K562 (cell line): Measurements from ENCODE around the gene MLXIPL. TPM values are rescaled to one million over a fixed set of nuclear protein-coding genes. Genes with fewer than 3 reads are reported as not detected.

ENCODE experiments used
- BDP1 ChIP-seq: IDR thresholded peaks from 3 replicates; pipeline ENCODE4 v1.6.1; 2011; ENCODE audit not compliant: insufficient read length, insufficient read depth
- CAMTA2 ChIP-seq: fragments of 250-450 bp; sonication (Bioruptor Pico); conservative IDR thresholded peaks from 2 replicates; pipeline ENCODE4 v1.5.1; 2022
- CREB1 ChIP-seq, 2 experiments: sonication (generic) in 1 of 2; formaldehyde crosslinking in 1 of 2; IDR thresholded peaks; 2 replicates each; pipeline versions ENCODE4 v1.6.1 to v1.8.0; 2012 to 2022; ENCODE audit warnings: inconsistent platforms in 1 of 2, mild to moderate bottlenecking in 1 of 2, missing genetic modification reagents in 1 of 2, moderate library complexity in 1 of 2
- ELF1 ChIP-seq: fragments of 200-800 bp; sonication (Bioruptor generic); IDR thresholded peaks from 2 replicates; pipeline ENCODE4 v1.6.1; 2016; ENCODE audit warnings: missing genetic modification characterization, missing compliant biosample characterization
- KAT8 ChIP-seq: fragments of 450-650 bp; IDR thresholded peaks from 2 replicates; pipeline ENCODE4 v1.6.1; 2016; ENCODE audit warnings: low read depth, mild to moderate bottlenecking
- MITF ChIP-seq: IDR thresholded peaks from 2 replicates; pipeline ENCODE4 v1.6.1; 2014; ENCODE audit warnings: antibody characterized with exemption
- POLR3G ChIP-seq: IDR thresholded peaks from 2 replicates; pipeline ENCODE4 v1.6.1; 2011; ENCODE audit not compliant: insufficient read length, insufficient replicate concordance; ENCODE audit errors: extremely low read depth
- STAG1 ChIP-seq: sonication (generic); formaldehyde crosslinking; IDR thresholded peaks from 2 replicates; pipeline ENCODE4 v1.5.0; 2020; ENCODE audit warnings: missing genetic modification reagents, borderline replicate concordance
- TBP ChIP-seq: optimal IDR thresholded peaks from 2 replicates; pipeline ENCODE3; 2011; ENCODE audit warnings: low read depth, low read length, improper control_type of control experiment
- ZBTB8A ChIP-seq: fragments of 450-650 bp; IDR thresholded peaks from 2 replicates; pipeline ENCODE4 v1.6.1; 2018; ENCODE audit warnings: mild to moderate bottlenecking, moderate library complexity; ENCODE audit not compliant: partially characterized antibody
- ZNF175 ChIP-seq: fragments of 200-800 bp; sonication (Bioruptor generic); IDR thresholded peaks from 2 replicates; pipeline ENCODE4 v1.6.1; 2016; ENCODE audit warnings: low read depth, mild to moderate bottlenecking, missing genetic modification characterization, missing compliant biosample characterization
- ZNF197 ChIP-seq: fragments of 200-800 bp; sonication (Bioruptor generic); IDR thresholded peaks from 2 replicates; pipeline ENCODE4 v1.6.1; 2016; ENCODE audit warnings: low read depth, missing genetic modification characterization, missing compliant biosample characterization
- ZNF274 ChIP-seq: IDR thresholded peaks from 2 replicates; pipeline ENCODE4 v1.6.1; 2011; ENCODE audit warnings: low read depth, mild to moderate bottlenecking, low read length, moderate library complexity, borderline replicate concordance
- ZNF699 ChIP-seq: fragments of 250-450 bp; sonication (Bioruptor Pico); IDR thresholded peaks from 2 replicates; pipeline ENCODE4 v1.8.0; 2021; ENCODE audit warnings: mild to moderate bottlenecking, moderate library complexity; ENCODE audit not compliant: insufficient replicate concordance
- ZZZ3 ChIP-seq: fragments of 450-650 bp; IDR thresholded peaks from 2 replicates; pipeline ENCODE4 v1.6.1; 2016; ENCODE audit warnings: antibody characterized with exemption, mild to moderate bottlenecking, moderate library complexity
- polyA plus RNA-seq, 8 experiments: library from polyadenylated mRNA; depleted of rRNA in 4 of 8; stranded (reverse) in 5 of 8; unstranded in 3 of 8; fragments of >200 nt; fragmentation: Nextera tagmentation in 2 of 8; fragmentation: Illumina TruSeq in 1 of 8; extraction: Ambion mirVana in 2 of 8; extraction: Trizol in 1 of 8; gene quantifications; 2 replicates each; pipeline versions ENCODE4 v1.2.1 to v1.2.3, GENCODE V29; 2011 to 2014; ENCODE audit warnings: inconsistent platforms in 1 of 8, missing spikeins in 1 of 8
- total RNA-seq, 7 experiments: library from RNA; depleted of rRNA in 6 of 7; stranded (reverse); fragments of >200 nt in 6 of 7; fragmentation: Illumina TruSeq in 2 of 7; extraction: Trizol in 2 of 7; gene quantifications; 2 replicates each; pipeline versions ENCODE4 v1.2.1 to v1.2.3, GENCODE V29; 2011 to 2021; ENCODE audit warnings: low replicate concordance in 1 of 7

The MLXIPL gene
- total and polyA plus RNA-seq, 9 of the 15 experiments (the other 6 are each of a cell fraction or from before 2014, with no cell fraction given): 0.11 to 18.4 (median 1.4) TPM

GRCh38 chr7:73557397-73558257 is 66.7 kb downstream of the MLXIPL start, which contains the start of gene BCL7B (continued):
- TF ChIP-seq TBP (no peak), CAMTA2 (CRISPR knock-in tag) (no peak; the same call in 1 of the 2 replicates), ZNF175 (CRISPR knock-in tag) (peak; percentile 82; the same call in 1 of the 2 replicates), ZNF197 (CRISPR knock-in tag) (peak; percentile 76; the same call in 1 of the 2 replicates), STAG1 (CRISPR knock-in tag) (no peak; the same call in 1 of the 2 replicates), POLR3G (no peak), ZNF274 (no peak), CREB1 (IDR thresholded peaks at IDR 0.05) (no peak), CREB1 (CRISPR knock-in tag; IDR thresholded peaks at IDR 0.05) (0 out of 2 replicates have a peak, but pooled peaks have one; percentile 12), ELF1 (no peak; the same call in 1 of the 2 replicates), ZBTB8A (no peak), MITF (no peak), ZZZ3 (no peak), BDP1 (no peak), ZNF699 (no peak), KAT8 (no peak)
